A673 (cell line): ENCODE data around the gene MARVELD3. TPM values are rescaled to one million over a fixed set of nuclear protein-coding genes. Genes with fewer than 3 reads are reported as not detected.
"Not testable (repeated sequence)": the region's sequence is repeated elsewhere in the genome, so short reads cannot be mapped to it uniquely, and the experiment has no call there.

Experiments
- BruUV-seq: library from RNA; stranded (reverse); fragments of 400-500 nt; replicated peaks from 2 replicates; lab custom pipeline; 2021; lab: Mats Ljungman, UMichigan
- CTCF ChIA-PET: fragments of 300-600 bp; sonication (Branson Sonifier 250); formaldehyde crosslinking; loops from one replicate; lab custom pipeline; 2022; ENCODE audit warnings: antibody characterized with exemption; lab: Charles Lee
- POLR2A ChIA-PET: fragments of 300-600 bp; sonication (Branson Sonifier 250); formaldehyde crosslinking; loops from one replicate; lab custom pipeline; 2022; ENCODE audit warnings: antibody characterized with exemption; ENCODE audit not compliant: low non-redundant PET; lab: Charles Lee
- DNase-seq: peaks from one replicate; pipeline ENCODE4 v3.0.0-alpha.2; 2015; ENCODE audit warnings: low spot score
- H3K27ac ChIP-seq: fragments of 200-600 bp; sonication (generic); 2 replicates; pipeline ENCODE4 v1.5.1; 2016; ENCODE audit warnings: mixed run types, low read depth, mild to moderate bottlenecking, mixed read lengths, antibody characterized with exemption, low read length; ENCODE audit not compliant: poor library complexity, severe bottlenecking
- H3K27me3 ChIP-seq: fragments of 200-600 bp; sonication (generic); replicated peaks from 2 replicates; pipeline ENCODE4 v1.6.1; 2017; ENCODE audit warnings: mixed run types, low read depth, mild to moderate bottlenecking, mixed read lengths, antibody characterized with exemption, low read length; ENCODE audit not compliant: insufficient read depth, poor library complexity
- H3K36me3 ChIP-seq: fragments of 200-600 bp; sonication (generic); 2 replicates; pipeline ENCODE4 v1.6.1; 2016; ENCODE audit warnings: mixed run types, mild to moderate bottlenecking, mixed read lengths, antibody characterized with exemption, low read length; ENCODE audit not compliant: insufficient read depth, poor library complexity, severe bottlenecking
- H3K4me1 ChIP-seq: fragments of 200-600 bp; sonication (generic); 2 replicates; pipeline ENCODE4 v1.6.1; 2017; ENCODE audit warnings: mixed run types, mild to moderate bottlenecking, mixed read lengths, antibody characterized with exemption, low read length; ENCODE audit not compliant: insufficient read depth, poor library complexity, severe bottlenecking
- H3K4me3 ChIP-seq: fragments of 200-600 bp; sonication (generic); 2 replicates; pipeline ENCODE4 v1.5.1; 2016; ENCODE audit warnings: low read depth, mixed run types, mild to moderate bottlenecking, mixed read lengths, low read length; ENCODE audit not compliant: poor library complexity, severe bottlenecking
- H3K9me3 ChIP-seq: fragments of 200-600 bp; sonication (generic); 2 replicates; pipeline ENCODE4 v1.6.1; 2016; ENCODE audit warnings: mixed run types, low read depth, mild to moderate bottlenecking, mixed read lengths, antibody characterized with exemption, low read length; ENCODE audit not compliant: poor library complexity, severe bottlenecking
- CTCF ChIP-seq: fragments of 300-800, 200-600 bp; sonication (generic); conservative IDR thresholded peaks from 2 replicates; pipeline ENCODE4 v1.5.1; 2017; ENCODE audit warnings: low read depth, mild to moderate bottlenecking, antibody characterized with exemption, low read length, moderate library complexity, mixed read lengths
- EZH2 ChIP-seq: fragments of 200-600 bp; sonication (generic); IDR thresholded peaks from 2 replicates; pipeline ENCODE4 v1.6.1; 2017; ENCODE audit warnings: borderline replicate concordance, low read depth, mild to moderate bottlenecking, mixed read lengths, antibody characterized with exemption, low read length; ENCODE audit not compliant: poor library complexity, severe bottlenecking
- intact Hi-C: fragments of 100-400 bp; cut with micrococcal nuclease; formaldehyde crosslinking; loops from one replicate; pipeline ENCODE4 v1.10.0; 2022; ENCODE audit not compliant: unreplicated experiment
- total RNA-seq: library from RNA; stranded (reverse); gene quantifications from 2 replicates; pipeline ENCODE4 v1.2.3, GENCODE V29; 2021

MARVELD3 gene
- total RNA-seq, 1 experiment from 2014 or later: 1.5 TPM

DNA sequence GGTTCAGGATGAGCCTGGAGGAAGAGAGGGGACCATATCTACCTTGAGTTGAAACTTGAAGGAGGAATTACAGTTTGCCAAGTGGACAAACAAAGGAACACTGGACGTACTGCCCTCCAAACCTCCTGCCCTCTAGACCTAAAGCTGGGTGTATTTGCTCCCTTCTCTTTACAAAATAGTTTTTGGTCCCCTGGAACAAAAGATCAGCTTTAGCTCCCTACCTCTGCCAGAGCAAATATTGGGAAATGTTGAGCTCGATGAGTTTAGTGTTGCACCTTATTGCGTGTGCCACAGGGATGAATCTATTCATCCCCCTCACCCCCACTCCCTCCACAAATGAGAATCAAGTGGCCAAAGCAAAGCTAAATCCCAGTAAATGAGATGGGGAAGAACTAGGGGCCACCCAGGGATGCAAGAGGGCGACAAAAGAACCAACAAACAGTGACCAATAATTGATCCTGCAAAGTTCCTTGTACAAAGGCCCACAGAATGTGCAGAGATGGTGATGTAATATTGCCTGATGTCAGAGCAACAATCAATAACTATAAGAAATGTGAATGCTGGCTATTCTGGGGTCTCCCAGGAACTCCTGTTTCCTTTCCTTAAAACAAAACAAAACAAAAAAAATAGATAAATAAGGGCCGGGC lies 31.9 kb upstream of the MARVELD3 start:
- no TSS peak for BruUV-seq
- intact Hi-C loops: no loop called here
- H3K27me3 ChIP-seq: peaks cover 17% of the 10 kb centered on the region
- no peak overlapping the region for H3K27ac ChIP-seq
- H3K4me1 ChIP-seq: no peaks in the 10 kb centered on the region
- no peak for TF ChIP-seq CTCF
- H3K9me3 ChIP-seq: no peaks in the 10 kb centered on the region
- ChIA-PET POLR2A (no interaction called here), CTCF (no interaction called here)
- no peaks in the 10 kb centered on the region for H3K36me3 ChIP-seq
- no peak for DNase-seq
- no peak overlapping the region for H3K4me3 ChIP-seq

DNA sequence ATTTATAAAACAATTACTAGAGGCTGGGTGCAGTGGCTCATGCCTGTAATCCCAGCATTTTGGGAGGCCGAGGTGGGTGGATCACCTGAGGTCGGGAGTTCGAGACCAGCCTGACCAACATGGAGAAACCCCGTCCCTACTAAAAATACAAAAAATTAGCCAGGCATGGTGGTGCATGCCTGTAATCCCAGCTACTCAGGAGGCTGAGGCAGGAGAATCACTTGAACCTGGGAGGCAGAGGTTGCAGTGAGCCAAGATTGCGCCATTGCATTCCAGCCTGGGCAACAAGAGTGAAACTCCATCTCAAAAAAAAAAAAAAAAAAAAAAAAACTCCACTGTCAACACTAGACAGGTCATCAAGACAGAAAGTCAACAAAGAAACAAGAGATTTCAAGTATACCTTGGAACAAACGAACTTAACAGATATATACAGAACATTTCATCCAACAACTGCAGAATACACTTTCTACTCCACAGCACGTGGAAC lies 30.6 kb upstream of the MARVELD3 start:
- H3K27me3 ChIP-seq: peaks cover 17% of the 10 kb centered on the region
- BruUV-seq, H3K4me3 ChIP-seq, POLR2A ChIA-PET, intact Hi-C loops, H3K4me1 ChIP-seq, DNase-seq, H3K9me3 ChIP-seq, H3K36me3 ChIP-seq, CTCF ChIA-PET, H3K27ac ChIP-seq: not testable (repeated sequence)

GRCh38 chr16:71598426-71598825 lies 27.6 kb upstream of the MARVELD3 start:
- H3K9me3 ChIP-seq, POLR2A ChIA-PET, H3K36me3 ChIP-seq, intact Hi-C loops, H3K4me1 ChIP-seq, CTCF ChIA-PET, H3K27ac ChIP-seq, BruUV-seq, DNase-seq, H3K4me3 ChIP-seq: not testable (repeated sequence)
- peaks cover 14% of the 10 kb centered on the region for H3K27me3 ChIP-seq

GRCh38 chr16:71600822-71601221 lies 25.2 kb upstream of the MARVELD3 start:
- Histone ChIP-seq H3K4me3 (no peak overlapping the region), H3K9me3 (no peaks in the 10 kb centered on the region), H3K27me3 (peaks cover 4% of the 10 kb centered on the region), H3K36me3 (no peaks in the 10 kb centered on the region), H3K4me1 (no peaks in the 10 kb centered on the region), H3K27ac (no peak overlapping the region)
- TF ChIP-seq CTCF (no peak), EZH2 (no peak)
- BruUV-seq: no TSS peak
- ChIA-PET POLR2A (no interaction called here), CTCF (no interaction called here)
- no peak for DNase-seq
- intact Hi-C loops: no loop called here
